ENCODE measurements around the gene RELL1.
A peak's percentile ranks its signal among the peaks of the same experiment; 100 is the strongest.

The RELL1 gene

GRCh38 chr4:37665333-37666320 lies 20.5 kb downstream of the RELL1 start:
- no peak for DNase-seq (ENCODE audit: low spot score)

DNA sequence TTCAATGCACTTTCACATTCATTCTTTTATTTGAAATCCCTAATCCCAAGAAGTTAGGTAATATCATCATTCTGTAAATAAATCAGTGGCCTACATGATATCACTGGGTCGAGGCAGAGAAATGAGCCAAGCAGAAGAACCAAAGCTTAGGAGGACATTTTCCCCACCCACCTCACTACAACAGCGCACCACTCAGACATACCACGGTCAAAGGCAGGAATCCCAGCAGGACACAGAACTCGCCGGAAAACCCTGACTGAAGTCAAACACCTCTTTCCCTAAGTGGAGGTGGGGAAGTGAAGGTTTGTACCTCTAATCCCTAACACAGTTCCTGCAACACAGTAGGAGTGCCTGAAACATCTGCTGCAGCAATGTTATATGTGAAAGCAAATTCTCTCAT lies 21.5 kb downstream of the RELL1 start:
- no peak for DNase-seq (ENCODE audit: low spot score)

GRCh38 chr4:37663552-37663951 lies 22.6 kb downstream of the RELL1 start:
- no peak for DNase-seq (ENCODE audit: low spot score)

- no peak for DNase-seq (ENCODE audit: low spot score)
These were observed 23.2 kb downstream of the RELL1 start for GRCh38 chr4:37662861-37663390.

GRCh38 chr4:37662251-37662650 lies 23.9 kb downstream of the RELL1 start:
- no peak for DNase-seq (ENCODE audit: low spot score)

DNA sequence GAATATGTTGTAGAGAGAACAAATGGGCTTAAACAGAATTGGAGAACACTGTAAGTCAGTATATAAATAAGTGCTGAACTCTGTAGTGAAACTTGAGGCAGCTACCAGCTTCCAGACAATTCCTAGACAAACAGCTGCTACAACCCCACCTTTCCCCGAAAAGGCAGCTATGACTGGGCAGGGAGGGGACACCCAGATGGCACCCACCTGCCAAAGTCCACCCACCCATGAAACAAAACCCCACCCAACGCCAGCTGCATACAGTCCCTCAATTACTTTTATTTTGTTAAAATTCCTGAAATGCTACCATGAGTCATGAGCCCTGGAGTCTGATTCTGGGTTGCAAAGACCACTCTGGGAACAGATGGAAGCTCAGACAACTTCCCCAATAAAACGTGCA lies 24.4 kb downstream of the RELL1 start:
- DNase-seq (ENCODE audit: low spot score) = no peak

- DNase-seq (ENCODE audit: low spot score) = no peak
These were observed 26.5 kb downstream of the RELL1 start for GRCh38 chr4:37659696-37660095.

- no peak for DNase-seq (ENCODE audit: low spot score)
These were observed 29.5 kb downstream of the RELL1 start for GRCh38 chr4:37656649-37657048.

GRCh38 chr4:37653601-37654000 lies 32.6 kb downstream of the RELL1 start:
- no peak for DNase-seq (ENCODE audit: low spot score)

DNA sequence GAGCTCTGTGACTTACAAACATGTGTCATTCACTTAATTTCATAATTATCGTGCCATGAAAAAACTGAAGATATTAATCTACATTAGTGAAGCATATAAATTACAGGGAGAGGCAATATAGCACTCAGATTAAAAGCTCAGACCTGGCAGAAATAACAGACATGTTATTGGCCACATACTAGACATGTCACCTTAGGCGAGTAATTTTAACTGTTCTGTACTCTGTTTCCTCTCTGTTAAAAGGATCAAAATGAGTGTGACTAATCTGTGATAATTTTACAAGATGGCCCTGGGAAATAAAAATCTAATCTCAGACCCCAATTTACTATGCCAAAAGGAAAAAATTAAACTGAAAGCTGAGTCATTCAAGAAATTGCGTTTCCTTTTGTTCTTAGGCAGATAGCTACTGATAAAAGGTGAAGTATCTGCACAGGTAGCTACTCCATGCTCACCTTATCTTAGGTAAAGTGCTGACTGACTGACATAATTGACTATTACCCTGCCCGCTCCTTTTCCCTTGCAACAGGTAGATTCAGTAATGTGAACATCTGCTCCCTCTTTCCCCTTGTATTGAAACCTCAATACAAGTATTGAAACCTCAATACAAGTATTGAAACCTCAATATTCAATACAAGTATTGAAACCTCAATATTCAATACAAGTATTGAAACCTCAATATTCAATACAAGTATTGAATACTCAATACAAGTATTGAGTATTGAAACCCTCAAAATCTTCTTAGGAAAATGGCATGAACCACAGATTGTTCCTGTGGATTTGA lies 33.2 kb downstream of the RELL1 start:
- no peak for DNase-seq (ENCODE audit: low spot score)

- no peak for DNase-seq (ENCODE audit: low spot score)
These were observed 34.3 kb downstream of the RELL1 start for GRCh38 chr4:37651781-37652377.

- DNase-seq (ENCODE audit: low spot score) = no peak
These were observed 35.7 kb downstream of the RELL1 start for GRCh38 chr4:37650481-37650880.

GRCh38 chr4:37649268-37649667 lies 36.9 kb downstream of the RELL1 start:
- DNase-seq (ENCODE audit: low spot score) = no peak

DNA sequence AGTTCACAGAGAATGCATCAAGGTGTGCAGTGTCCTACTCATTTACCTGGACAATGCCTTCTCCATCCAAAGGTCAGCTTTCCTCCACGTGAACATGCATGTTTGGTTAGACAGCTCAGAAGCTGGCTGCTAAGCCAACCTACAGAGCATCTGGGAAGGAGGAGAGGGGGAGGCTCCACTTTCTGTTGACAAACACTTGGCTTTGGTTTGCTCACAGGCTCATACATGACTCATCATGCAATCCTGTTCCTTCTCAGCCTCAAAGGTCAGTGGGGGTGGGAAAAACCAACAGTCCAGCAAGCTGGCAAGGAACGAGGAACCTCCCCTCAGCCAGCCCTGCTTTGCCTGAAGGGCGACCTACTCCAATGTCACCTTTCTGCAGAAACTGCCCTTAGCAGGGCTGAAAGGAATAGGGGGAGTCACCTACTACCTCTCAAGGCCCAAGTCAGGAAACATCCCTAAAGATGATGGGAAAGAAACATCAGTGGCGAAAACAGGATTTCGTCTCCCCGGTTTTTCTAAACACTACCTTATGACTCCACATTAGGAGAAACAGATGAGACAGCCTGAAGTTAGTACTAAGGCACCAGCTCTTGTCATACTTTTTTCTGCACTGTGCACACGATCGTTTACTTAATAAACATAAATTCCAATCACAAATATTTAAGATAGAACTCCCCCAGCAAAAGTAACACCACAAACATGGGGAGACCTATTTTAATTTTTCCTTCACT lies 37.9 kb downstream of the RELL1 start:
- DNase-seq (ENCODE audit: low spot score) = peak; percentile 71

- no peak for DNase-seq (ENCODE audit: low spot score)
These were observed 39.9 kb downstream of the RELL1 start for GRCh38 chr4:37646247-37646646.

- no peak for DNase-seq (ENCODE audit: low spot score)
These were observed 40.4 kb downstream of the RELL1 start for GRCh38 chr4:37645736-37646135.

DNA sequence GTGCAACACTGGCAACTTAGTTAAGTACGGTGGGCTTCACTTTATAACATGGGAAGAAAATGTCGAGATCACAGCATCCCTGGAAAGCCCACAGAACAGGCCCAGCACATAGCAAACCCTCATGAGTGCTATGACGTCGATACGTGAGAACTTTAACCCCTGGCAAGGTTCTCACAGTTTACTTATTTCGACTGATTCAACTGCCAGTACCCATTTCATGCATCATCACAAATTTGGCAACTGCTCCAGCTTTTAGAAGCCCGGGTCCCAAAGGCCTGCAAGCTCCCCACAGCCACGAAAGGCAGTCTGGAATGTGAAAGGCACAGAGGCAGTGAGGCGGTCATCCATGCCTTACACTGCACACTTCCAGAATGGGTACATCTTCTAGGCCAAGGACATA lies 41.2 kb downstream of the RELL1 start:
- no peak for DNase-seq (ENCODE audit: low spot score)

DNA sequence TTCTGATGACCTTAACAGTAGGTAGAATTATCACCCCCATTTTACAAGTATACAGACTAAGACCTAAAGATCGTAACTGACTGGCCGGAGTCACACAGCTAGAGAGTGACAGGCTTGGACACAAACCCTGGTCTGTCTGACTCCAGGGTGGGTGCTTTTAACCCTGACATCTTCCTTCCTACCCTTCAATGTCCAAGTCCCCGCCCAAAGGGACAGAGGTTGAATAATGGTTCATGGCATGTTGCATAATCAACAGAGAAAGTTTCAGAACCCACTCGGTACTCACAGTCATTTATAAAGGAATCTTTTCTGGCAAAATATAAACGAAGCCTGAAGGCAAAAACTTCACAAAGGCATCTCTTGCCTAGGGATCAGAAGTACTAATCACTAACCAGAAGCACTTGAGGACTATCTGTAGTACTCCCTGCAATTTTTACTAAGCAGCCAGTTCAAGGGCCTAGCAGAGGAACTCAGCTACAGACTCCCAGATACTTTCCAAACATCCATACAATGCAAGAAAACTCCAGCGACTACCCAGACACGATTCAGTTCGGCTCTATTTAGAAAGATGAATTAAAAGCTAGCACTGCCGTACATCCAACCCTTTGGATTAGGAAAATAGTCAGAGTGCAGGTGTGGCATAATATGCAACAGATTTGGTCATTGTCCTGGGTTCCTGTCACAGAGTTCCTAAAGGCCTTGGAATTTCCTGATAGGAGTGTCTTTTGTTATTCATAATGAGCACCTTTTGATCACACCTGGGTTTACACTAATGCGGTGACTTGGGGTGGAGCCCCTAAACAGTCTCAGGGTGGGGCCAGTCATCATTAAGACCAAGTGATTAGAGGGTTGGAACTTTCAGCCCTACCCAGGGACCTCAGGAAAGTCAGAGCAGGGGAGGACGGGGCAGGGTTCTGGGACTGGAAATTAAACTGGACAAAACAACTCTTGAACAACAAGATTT lies 44.0 kb downstream of the RELL1 start:
- DNase-seq (ENCODE audit: low spot score) = no peak

DNA sequence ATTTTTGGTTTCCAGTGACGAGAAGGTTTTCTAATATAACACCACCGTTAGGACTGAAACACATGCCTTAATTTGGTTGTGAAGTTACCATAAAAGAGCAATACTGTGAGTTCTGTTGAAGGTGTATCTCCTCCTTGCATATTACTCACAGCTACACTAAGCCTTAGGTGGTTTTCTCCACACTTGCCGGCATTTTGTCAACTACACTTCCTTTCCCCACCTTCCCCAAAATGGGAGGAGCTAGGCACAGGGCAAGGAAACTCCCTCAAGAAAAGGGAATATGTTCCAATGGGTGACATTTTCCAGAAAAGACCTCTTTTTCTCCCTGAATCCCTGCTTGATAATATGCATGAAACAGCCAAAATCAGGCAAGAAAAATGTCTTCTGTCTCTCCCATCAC lies 44.8 kb downstream of the RELL1 start:
- no peak for DNase-seq (ENCODE audit: low spot score)

GRCh38 chr4:37639551-37640285 lies 46.5 kb downstream of the RELL1 start:
- DNase-seq (ENCODE audit: low spot score) = no peak

Measured in SW480 (cell line).